NCI-H748 treated with DMSO at 0.1 percent for 48 hours (cell line): ENCODE measurements around the gene MYRFL.

Source experiments
- DNase-seq: peaks from one replicate; lab custom pipeline; 2025; lab: John Stamatoyannopoulos, UW

MYRFL gene

DNA sequence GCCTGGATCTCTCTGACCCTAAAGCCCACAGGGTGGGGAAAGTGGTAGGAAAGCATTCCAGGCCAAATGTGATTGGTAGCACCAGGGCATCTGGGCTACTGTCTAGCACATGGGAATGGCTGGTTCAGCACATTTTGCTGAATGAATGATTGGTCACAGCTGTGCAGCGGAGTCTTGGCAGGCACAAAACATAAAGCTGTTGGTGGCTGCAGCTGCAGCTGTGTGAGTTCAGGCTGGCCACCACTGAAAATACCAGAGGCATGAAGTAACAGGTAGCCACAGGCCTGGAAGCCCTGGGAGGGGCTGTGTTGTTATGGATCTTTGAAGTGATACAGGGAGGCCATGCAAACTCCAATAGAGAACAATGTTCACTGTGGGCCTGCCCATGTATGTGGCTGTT lies 72.7 kb downstream of the MYRFL start:
- DNase-seq = no peak

- no peak for DNase-seq
Measured at GRCh38 chr12:69898236-69898635, 73.2 kb downstream of the MYRFL start.

DNA sequence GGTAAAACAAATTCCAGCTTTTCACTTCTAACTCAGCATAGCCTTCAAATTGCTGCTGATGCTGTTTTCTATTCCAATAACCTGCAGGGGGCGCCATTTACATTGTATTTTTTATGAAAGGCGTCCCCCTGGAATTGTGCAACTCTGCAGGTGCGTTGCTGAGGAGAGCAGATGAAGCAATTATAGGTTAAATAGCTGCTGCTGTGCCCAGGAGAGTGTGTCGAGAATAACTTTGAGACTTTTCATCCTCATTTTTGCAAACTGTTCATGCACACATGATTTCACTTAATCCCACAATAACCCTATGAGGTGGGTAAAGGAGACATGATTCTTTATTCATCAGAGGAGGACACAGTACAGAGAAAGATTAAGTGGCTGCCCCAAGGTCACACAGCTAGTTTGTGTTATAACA lies 75.7 kb downstream of the MYRFL start:
- peak; percentile 85 for DNase-seq

DNA sequence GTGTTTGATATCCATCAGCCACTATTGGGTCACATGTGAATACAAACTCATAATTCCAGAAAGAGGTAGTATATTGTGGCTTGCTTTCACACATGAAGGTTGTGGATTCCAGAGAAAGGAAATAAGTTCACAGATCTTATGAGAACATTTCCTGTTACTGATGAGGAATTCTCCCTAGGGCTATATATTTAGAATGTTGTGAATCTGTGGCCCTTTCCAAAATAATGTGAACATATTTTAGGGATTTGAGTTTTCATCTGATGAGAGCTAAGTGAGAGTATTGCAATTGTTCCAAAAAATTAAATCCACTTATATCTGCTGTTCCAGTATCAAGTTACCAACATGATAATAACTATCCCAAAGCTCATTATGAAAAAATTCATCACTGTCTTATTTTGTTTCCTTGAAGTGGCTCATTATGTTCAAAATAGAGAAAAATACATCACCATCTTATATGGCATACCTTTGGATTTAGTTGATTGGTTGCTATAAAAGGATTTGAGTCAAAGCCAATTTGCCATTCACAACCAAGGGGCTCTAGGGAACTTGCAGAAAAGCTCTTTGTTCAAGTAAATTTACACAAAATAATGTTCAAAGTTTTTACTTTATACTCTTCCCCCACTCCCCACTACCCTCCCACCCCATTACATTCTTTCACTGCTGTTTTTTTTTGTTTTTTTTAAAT lies 76.3 kb downstream of the MYRFL start:
- DNase-seq = no peak

- DNase-seq = no peak
Measured at GRCh38 chr12:69903548-69903947, 78.5 kb downstream of the MYRFL start.

GRCh38 chr12:69904777-69905176 lies 79.8 kb downstream of the MYRFL start:
- DNase-seq = no peak

DNA sequence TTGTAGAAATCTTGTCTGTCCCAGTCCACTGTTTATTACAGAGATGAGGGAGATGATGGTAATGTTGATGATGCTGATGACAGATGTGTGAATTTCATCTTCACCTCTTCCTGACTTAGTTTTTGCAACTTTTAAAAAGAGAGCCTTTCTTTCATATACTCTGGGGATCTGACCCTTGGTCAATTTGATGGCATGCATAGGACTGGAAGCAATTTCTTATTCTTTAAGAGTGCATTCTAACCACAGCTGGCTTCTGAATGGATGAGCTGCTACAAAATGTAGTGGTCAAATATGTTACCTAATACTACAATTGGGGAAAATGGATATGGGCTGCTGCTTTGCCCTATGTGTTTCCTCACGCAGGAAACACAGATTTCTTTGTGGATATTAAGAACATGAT lies 80.8 kb downstream of the MYRFL start:
- no peak for DNase-seq

GRCh38 chr12:69906411-69907216 lies 81.6 kb downstream of the MYRFL start:
- no peak for DNase-seq

GRCh38 chr12:69908203-69908602 lies 83.2 kb downstream of the MYRFL start:
- no peak for DNase-seq

GRCh38 chr12:69910694-69911093 lies 85.7 kb downstream of the MYRFL start:
- DNase-seq = no peak

- no peak for DNase-seq
Measured at GRCh38 chr12:69913526-69913925, 88.5 kb downstream of the MYRFL start.

GRCh38 chr12:69915964-69916363 lies 90.9 kb downstream of the MYRFL start:
- no peak for DNase-seq

GRCh38 chr12:69916544-69917235 lies 91.7 kb downstream of the MYRFL start:
- DNase-seq = no peak

GRCh38 chr12:69918287-69918686 lies 93.3 kb downstream of the MYRFL start:
- DNase-seq = no peak

GRCh38 chr12:69919495-69919894 lies 94.5 kb downstream of the MYRFL start:
- DNase-seq = peak; percentile 31

- peak; percentile 46 for DNase-seq
Measured at GRCh38 chr12:69921831-69922230, 96.8 kb downstream of the MYRFL start.

DNA sequence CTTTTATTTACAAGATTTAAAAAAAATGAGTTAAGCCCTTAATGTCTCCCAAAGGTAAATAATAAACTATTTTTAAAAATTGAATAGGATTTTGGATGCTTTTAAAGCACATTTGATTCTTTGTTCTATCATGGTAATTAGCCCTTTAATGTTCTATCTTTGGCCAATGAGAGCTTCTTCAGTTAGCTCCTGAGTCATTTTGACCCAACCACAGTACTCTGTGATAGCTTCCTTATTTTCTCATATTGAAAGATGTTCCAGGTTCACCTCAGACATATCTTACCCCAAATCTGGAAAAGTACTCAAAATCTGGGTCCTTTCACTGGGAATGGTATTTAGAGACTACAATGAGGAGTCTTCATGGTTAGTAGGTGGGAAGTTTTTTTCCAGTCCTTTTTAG lies 98.0 kb downstream of the MYRFL start:
- no peak for DNase-seq

DNA sequence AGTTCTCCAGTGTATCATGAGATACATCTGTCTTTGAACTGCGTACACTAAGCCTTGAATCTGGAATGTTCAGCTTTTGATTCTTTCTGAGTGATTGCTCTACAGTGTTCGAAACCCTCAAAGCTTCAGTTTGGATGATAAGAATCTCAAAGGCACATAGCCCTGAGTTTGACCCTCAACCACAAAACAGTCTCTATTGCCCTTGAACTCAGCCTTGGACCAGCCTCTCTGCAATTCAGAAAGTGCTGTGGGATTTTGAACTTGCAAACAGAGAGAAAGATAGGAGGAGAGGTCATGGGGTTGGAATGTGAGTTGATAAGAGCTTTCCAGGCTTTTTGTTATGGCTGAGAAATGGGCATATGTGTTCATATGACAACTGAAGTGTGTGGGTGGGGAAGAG lies 100.3 kb downstream of the MYRFL start:
- no peak for DNase-seq

DNA sequence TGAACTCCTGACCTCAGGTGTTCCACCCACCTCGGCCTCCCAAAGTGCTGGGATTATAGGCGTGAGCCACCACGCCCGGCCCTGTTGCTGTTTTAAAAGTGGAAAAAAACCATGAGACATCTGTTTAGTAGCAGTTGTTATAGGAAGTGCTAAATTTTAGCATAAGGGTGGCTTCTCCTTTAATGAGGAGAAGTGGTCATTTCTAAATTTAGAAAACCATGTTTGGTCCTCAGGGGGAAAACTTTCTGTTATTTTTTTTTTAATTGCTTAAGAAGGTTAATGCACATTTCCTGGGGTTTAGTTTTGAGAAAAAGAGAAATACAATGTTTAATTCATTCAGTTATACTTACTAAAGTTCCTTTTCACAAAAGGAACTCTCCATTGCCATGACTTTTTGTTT lies 102.1 kb downstream of the MYRFL start:
- DNase-seq = no peak

DNA sequence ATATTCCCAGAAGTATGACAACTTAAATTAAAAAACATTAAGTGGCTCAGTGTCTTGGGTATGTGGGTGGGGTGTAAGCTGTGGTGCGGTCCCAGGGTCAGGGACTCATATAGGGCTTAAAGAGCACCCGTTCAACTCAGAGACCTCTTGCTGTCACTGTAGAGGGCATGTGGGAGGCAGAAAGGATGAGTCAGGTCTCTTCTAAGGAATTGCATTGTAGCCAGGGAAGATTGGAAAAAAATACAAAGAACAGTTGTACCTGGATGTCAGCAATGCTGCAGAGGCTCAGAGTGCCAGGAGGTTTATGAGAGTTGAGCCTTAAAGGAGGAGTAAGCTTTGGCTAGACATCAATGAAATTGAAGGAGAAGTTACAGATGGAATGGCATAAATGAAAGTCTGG lies 104.1 kb downstream of the MYRFL start:
- no peak for DNase-seq

- no peak for DNase-seq
Measured at GRCh38 chr12:69929531-69929930, 104.5 kb downstream of the MYRFL start.

DNA sequence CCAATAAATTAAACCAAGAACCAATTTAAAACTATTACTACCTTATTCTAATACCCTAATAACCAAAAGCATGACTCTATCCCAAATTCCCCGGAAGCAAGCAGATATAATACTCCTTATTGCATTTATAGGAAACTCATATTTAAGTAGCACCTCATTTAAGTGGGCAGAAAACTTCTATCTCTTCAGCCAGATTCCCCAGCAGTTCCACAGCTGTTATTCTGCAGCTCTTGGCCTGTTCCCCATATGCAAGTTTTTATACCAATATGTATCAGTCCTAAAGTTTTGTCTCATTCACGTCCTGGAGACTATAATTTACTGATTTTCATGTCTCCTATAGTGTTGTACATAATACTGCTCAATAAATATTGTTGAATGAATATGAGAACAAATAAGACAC lies 106.5 kb downstream of the MYRFL start:
- no peak for DNase-seq

- DNase-seq = no peak
Measured at GRCh38 chr12:69932154-69932553, 107.1 kb downstream of the MYRFL start.
